HepG2 (cell line): ENCODE results near the gene DDX39B. TPM values are rescaled to one million over a fixed set of nuclear protein-coding genes. Genes with fewer than 3 reads are reported as not detected.

ENCODE experiments used
- ELF4 ChIP-seq: sonication (generic); formaldehyde crosslinking; IDR thresholded peaks from 2 replicates; pipeline ENCODE4 v1.5.0; 2020; ENCODE audit warnings: missing genetic modification reagents, mild to moderate bottlenecking, moderate library complexity, borderline replicate concordance
- FOXC1 ChIP-seq: sonication (generic); formaldehyde crosslinking; IDR thresholded peaks from 2 replicates; pipeline ENCODE4 v1.8.0; 2022; ENCODE audit warnings: mild to moderate bottlenecking, missing genetic modification reagents, borderline replicate concordance
- GFI1 ChIP-seq: sonication (generic); formaldehyde crosslinking; IDR thresholded peaks from 2 replicates; pipeline ENCODE4 v1.5.0; 2020; ENCODE audit warnings: missing genetic modification reagents, mild to moderate bottlenecking, borderline replicate concordance
- HIVEP1 ChIP-seq: sonication (generic); formaldehyde crosslinking; IDR thresholded peaks from 2 replicates; pipeline ENCODE4 v1.4.0; 2020; ENCODE audit warnings: mild to moderate bottlenecking, missing genetic modification reagents
- HMG20A ChIP-seq: IDR thresholded peaks from 2 replicates; pipeline ENCODE4 v1.6.1; 2016; ENCODE audit warnings: borderline replicate concordance
- HNF4A ChIP-seq: sonication (generic); formaldehyde crosslinking; IDR thresholded peaks from 2 replicates; pipeline ENCODE4 v1.4.0; 2020; ENCODE audit warnings: missing genetic modification reagents
- HOXA9 ChIP-seq: sonication (generic); formaldehyde crosslinking; IDR thresholded peaks from 2 replicates; pipeline ENCODE4 v1.8.1; 2022; ENCODE audit warnings: missing genetic modification reagents, mild to moderate bottlenecking, moderate library complexity, borderline replicate concordance
- ISL2 ChIP-seq: sonication (generic); formaldehyde crosslinking; IDR thresholded peaks from 2 replicates; pipeline ENCODE4 v1.5.0; 2020; ENCODE audit warnings: missing genetic modification reagents
- KAT2B ChIP-seq: fragments of 150-350 bp; IDR thresholded peaks from 2 replicates; pipeline ENCODE4 v1.6.1; 2014; ENCODE audit warnings: low read depth, low read length, borderline replicate concordance
- MEIS1 ChIP-seq: sonication (generic); formaldehyde crosslinking; IDR thresholded peaks from 2 replicates; pipeline ENCODE4 v1.9.0; 2021; ENCODE audit warnings: mild to moderate bottlenecking, missing genetic modification reagents, moderate library complexity, borderline replicate concordance
- POLR2A ChIP-seq, 2 experiments: IDR thresholded peaks; 2 replicates each; pipeline ENCODE4 v1.6.1; 2011; ENCODE audit warnings: low read depth in 2 of 2, low read length in 2 of 2, mild to moderate bottlenecking in 1 of 2, moderate library complexity in 1 of 2; ENCODE audit not compliant: insufficient read depth in 1 of 2
- SNAI1 ChIP-seq: sonication (generic); formaldehyde crosslinking; IDR thresholded peaks from 2 replicates; pipeline ENCODE4 v1.5.0; 2020; ENCODE audit warnings: mild to moderate bottlenecking, missing genetic modification reagents, borderline replicate concordance
- TBX3 ChIP-seq: fragments of 450-650 bp; IDR thresholded peaks from 2 replicates; pipeline ENCODE4 v1.6.1; 2017; ENCODE audit warnings: antibody characterized with exemption, mild to moderate bottlenecking, inconsistent platforms, borderline replicate concordance
- TFAP4 ChIP-seq: sonication (generic); IDR thresholded peaks from 2 replicates; pipeline ENCODE4 v1.6.1; 2016; ENCODE audit warnings: low read depth, borderline replicate concordance
- TGIF2 ChIP-seq: IDR thresholded peaks from 2 replicates; pipeline ENCODE4 v1.6.1; 2016; ENCODE audit warnings: control low read depth, missing compliant biosample characterization
- TMF1 ChIP-seq: sonication (generic); formaldehyde crosslinking; IDR thresholded peaks from 2 replicates; pipeline ENCODE4 v1.8.1; 2022; ENCODE audit warnings: low read depth, missing genetic modification reagents
- ZNF274 ChIP-seq: sonication (generic); formaldehyde crosslinking; IDR thresholded peaks from 2 replicates; pipeline ENCODE4 v1.5.1; 2020; ENCODE audit warnings: mild to moderate bottlenecking, missing genetic modification reagents
- ZNF333 ChIP-seq: sonication (generic); formaldehyde crosslinking; IDR thresholded peaks from 2 replicates; pipeline ENCODE4 v1.4.0; 2020; ENCODE audit warnings: mild to moderate bottlenecking, missing genetic modification reagents, borderline replicate concordance
- polyA plus RNA-seq, 8 experiments: library from polyadenylated mRNA; depleted of rRNA in 3 of 8; stranded (reverse) in 7 of 8; unstranded in 1 of 8; fragments of >200 nt; fragmentation: Illumina TruSeq in 4 of 8; extraction: Trizol in 4 of 8; gene quantifications; 2 replicates each; pipeline versions ENCODE4 v1.2.1 to v1.2.3, GENCODE V29; 2011 to 2016; ENCODE audit warnings: low read depth in 4 of 8, missing spikeins in 1 of 8, mixed read lengths in 1 of 8; ENCODE audit not compliant: insufficient read depth in 1 of 8
- total RNA-seq, 5 experiments: library from RNA; depleted of rRNA; stranded (reverse); fragments of >200 nt; fragmentation: Illumina TruSeq; extraction: Trizol; gene quantifications; 2 replicates each; pipeline ENCODE4 v1.2.3, GENCODE V29; 2016; ENCODE audit warnings: low read depth in 1 of 5
- TF ChIP-seq, protein P1 (sequence below): sonication (generic); formaldehyde crosslinking; IDR thresholded peaks from 2 replicates; pipeline ENCODE4 v1.5.0; 2020; ENCODE audit warnings: missing genetic modification reagents, mild to moderate bottlenecking, borderline replicate concordance
- TF ChIP-seq, protein P2 (sequence below): sonication (generic); formaldehyde crosslinking; IDR thresholded peaks from 2 replicates; pipeline ENCODE4 v1.4.0; 2020; ENCODE audit warnings: missing genetic modification reagents
- TF ChIP-seq, protein P3 (sequence below): sonication (generic); formaldehyde crosslinking; IDR thresholded peaks from 2 replicates; pipeline ENCODE4 v1.4.0; 2020; ENCODE audit warnings: missing genetic modification reagents, mild to moderate bottlenecking, borderline replicate concordance

DDX39B gene
- total and polyA plus RNA-seq, 2 of the 13 experiments (the other 11 are each of a cell fraction or from before 2014, with no cell fraction given), result 570 to 678 TPM

GRCh38 chr6:31541658-31542521 is at the start of gene DDX39B (continued):
- TF ChIP-seq, protein P1, sequence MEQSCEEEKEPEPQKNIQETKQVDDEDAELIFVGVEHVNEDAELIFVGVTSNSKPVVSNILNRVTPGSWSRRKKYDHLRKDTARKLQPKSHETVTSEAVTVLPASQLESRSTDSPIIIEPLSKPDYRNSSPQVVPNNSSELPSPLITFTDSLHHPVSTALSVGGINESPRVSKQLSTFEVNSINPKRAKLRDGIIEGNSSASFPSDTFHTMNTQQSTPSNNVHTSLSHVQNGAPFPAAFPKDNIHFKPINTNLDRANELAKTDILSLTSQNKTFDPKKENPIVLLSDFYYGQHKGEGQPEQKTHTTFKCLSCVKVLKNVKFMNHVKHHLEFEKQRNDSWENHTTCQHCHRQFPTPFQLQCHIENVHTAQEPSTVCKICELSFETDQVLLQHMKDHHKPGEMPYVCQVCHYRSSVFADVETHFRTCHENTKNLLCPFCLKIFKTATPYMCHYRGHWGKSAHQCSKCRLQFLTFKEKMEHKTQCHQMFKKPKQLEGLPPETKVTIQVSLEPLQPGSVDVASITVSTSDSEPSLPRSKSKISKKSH (CRISPR knock-in tag), result peak; percentile 87; the same call in 1 of the 2 replicates
- TF ChIP-seq ZNF333 (peak; percentile 95), GFI1 (peak; percentile 71; the same call in 1 of the 2 replicates), TFAP4 (no peak; the same call in 1 of the 2 replicates), MEIS1 (0 out of 2 replicates have a peak, but pooled peaks have one; percentile 11), HIVEP1 (CRISPR knock-in tag) (peak; percentile 80), HNF4A (CRISPR knock-in tag) (no peak; the same call in none of the 2 replicates), TMF1 (CRISPR knock-in tag) (peak; percentile 43), ISL2 (CRISPR knock-in tag) (peak; percentile 63), SNAI1 (CRISPR knock-in tag) (peak; percentile 83), ZNF274 (peak; percentile 63), POLR2A (IDR thresholded peaks at IDR 0.05; ENCODE audit: insufficient read depth in 1 of 2, low read depth in 2 of 2, low read length in 2 of 2) (peak; percentile 98 to 99), TGIF2 (peak; percentile 79), ELF4 (CRISPR knock-in tag) (peak; percentile 98), TBX3 (0 out of 2 replicates have a peak, but pooled peaks have one; percentile 28), HMG20A (0 out of 2 replicates have a peak, but pooled peaks have one; percentile 25), HOXA9 (CRISPR knock-in tag) (no peak; the same call in 1 of the 2 replicates), FOXC1 (CRISPR knock-in tag) (peak; percentile 99), KAT2B (peak; percentile 27; the same call in 1 of the 2 replicates)
- TF ChIP-seq, protein P2, sequence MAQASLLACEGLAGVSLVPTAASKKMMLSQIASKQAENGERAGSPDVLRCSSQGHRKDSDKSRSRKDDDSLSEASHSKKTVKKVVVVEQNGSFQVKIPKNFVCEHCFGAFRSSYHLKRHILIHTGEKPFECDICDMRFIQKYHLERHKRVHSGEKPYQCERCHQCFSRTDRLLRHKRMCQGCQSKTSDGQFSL (CRISPR knock-in tag), result peak; percentile 68; the same call in 1 of the 2 replicates
- TF ChIP-seq, protein P3, sequence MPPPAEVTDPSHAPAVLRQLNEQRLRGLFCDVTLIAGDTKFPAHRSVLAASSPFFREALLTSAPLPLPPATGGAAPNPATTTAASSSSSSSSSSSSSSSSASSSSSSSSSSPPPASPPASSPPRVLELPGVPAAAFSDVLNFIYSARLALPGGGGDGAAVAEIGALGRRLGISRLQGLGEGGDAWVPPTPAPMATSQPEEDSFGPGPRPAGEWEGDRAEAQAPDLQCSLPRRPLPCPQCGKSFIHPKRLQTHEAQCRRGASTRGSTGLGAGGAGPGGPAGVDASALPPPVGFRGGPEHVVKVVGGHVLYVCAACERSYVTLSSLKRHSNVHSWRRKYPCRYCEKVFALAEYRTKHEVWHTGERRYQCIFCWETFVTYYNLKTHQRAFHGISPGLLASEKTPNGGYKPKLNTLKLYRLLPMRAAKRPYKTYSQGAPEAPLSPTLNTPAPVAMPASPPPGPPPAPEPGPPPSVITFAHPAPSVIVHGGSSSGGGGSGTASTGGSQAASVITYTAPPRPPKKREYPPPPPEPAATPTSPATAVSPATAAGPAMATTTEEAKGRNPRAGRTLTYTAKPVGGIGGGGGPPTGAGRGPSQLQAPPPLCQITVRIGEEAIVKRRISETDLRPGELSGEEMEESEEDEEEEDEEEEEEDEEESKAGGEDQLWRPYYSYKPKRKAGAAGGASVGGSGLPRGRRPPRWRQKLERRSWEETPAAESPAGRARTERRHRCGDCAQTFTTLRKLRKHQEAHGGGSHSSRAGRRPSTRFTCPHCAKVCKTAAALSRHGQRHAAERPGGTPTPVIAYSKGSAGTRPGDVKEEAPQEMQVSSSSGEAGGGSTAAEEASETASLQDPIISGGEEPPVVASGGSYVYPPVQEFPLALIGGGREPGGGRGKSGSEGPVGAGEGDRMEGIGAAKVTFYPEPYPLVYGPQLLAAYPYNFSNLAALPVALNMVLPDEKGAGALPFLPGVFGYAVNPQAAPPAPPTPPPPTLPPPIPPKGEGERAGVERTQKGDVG, result peak; percentile 73; the same call in 1 of the 2 replicates
